ENCODE data around the gene PRMT6.
"Not testable (repeated sequence)": the region's sequence is repeated elsewhere in the genome, so short reads cannot be mapped to it uniquely, and the experiment has no call there.

Gene PRMT6

GRCh38 chr1:107056426-107057196 lies at the start of gene PRMT6:
Gene PRMT6, plus strand, starts transcription at chr1:107056674. Its CDS starts 42 bp downstream, at chr1:107056716.
- peak; percentile 94 for DNase-seq

- no peak for DNase-seq
These were observed 47.2 kb upstream of the PRMT6 start for GRCh38 chr1:107009281-107009680.

GRCh38 chr1:107010582-107010981 lies 45.9 kb upstream of the PRMT6 start:
- DNase-seq = no peak

GRCh38 chr1:107016376-107016978 lies 40.0 kb upstream of the PRMT6 start:
- no peak for DNase-seq

- DNase-seq = no peak
These were observed 38.0 kb upstream of the PRMT6 start for GRCh38 chr1:107018445-107018844.

- no peak for DNase-seq
These were observed 37.3 kb upstream of the PRMT6 start for GRCh38 chr1:107019166-107019565.

- DNase-seq = not testable (repeated sequence)
These were observed 17.6 kb upstream of the PRMT6 start for GRCh38 chr1:107038874-107039273.

- DNase-seq = not testable (repeated sequence)
These were observed 11.9 kb upstream of the PRMT6 start for GRCh38 chr1:107044310-107045220.

GRCh38 chr1:107047602-107048001 lies 8.9 kb upstream of the PRMT6 start:
- no peak for DNase-seq

GRCh38 chr1:107048241-107048640 lies 8.2 kb upstream of the PRMT6 start:
- DNase-seq = no peak

GRCh38 chr1:107051266-107051665 lies 5.2 kb upstream of the PRMT6 start:
- DNase-seq = no peak

- not testable (repeated sequence) for DNase-seq
These were observed 502 bp upstream of the PRMT6 start for GRCh38 chr1:107055919-107056425.

- DNase-seq = peak; percentile 92
These were observed 991 bp downstream of the PRMT6 start for GRCh38 chr1:107057197-107058133.

GRCh38 chr1:107058245-107059032 lies 2.0 kb downstream of the PRMT6 start:
- DNase-seq = no peak

- DNase-seq = no peak
These were observed 5.4 kb downstream of the PRMT6 start for GRCh38 chr1:107061886-107062285.

GRCh38 chr1:107073493-107073892 lies 17.0 kb downstream of the PRMT6 start:
- DNase-seq = no peak

- no peak for DNase-seq
These were observed 20.4 kb downstream of the PRMT6 start for GRCh38 chr1:107076841-107077240.

GRCh38 chr1:107079249-107079648 lies 22.8 kb downstream of the PRMT6 start:
- no peak for DNase-seq

- no peak for DNase-seq
These were observed 24.6 kb downstream of the PRMT6 start for GRCh38 chr1:107081102-107081501.

- DNase-seq = no peak
These were observed 34.9 kb downstream of the PRMT6 start for GRCh38 chr1:107091418-107091817.

GRCh38 chr1:107093395-107093794 lies 36.9 kb downstream of the PRMT6 start:
- DNase-seq = not testable (repeated sequence)
